ENCODE data around the gene MARVELD2. TPM values are rescaled to one million over a fixed set of nuclear protein-coding genes. Genes with fewer than 3 reads are reported as not detected.
"Not testable (repeated sequence)": the region's sequence is repeated elsewhere in the genome, so short reads cannot be mapped to it uniquely, and the experiment has no call there.

MARVELD2 gene
- total and polyA plus RNA-seq, 9 of the 15 experiments (the other 6 are each of a cell fraction or from before 2014, with no cell fraction given) = 0.03 to 0.29 (median 0.06) TPM; not detected in 3

- FAIRE-seq = no peak
- intact Hi-C loops (cut with micrococcal nuclease) = no loop called here
- POLR2A ChIA-PET = no interaction called here
- H3K4me2 ChIP-seq (ENCODE audit: insufficient read depth, low read length) = no peak overlapping the region
- no peaks in the 10 kb centered on the region for H3K9me1 ChIP-seq (ENCODE audit: control insufficient read depth, insufficient read depth, low read length)
- no peaks in the 10 kb centered on the region for H4K20me1 ChIP-seq (replicated peaks; ENCODE audit: control insufficient read depth, insufficient read depth, low read length)
- BruUV-seq (replicated peaks) = no TSS peak
- H3K27ac ChIP-seq (ENCODE audit: extremely low read depth, low read depth, low read length) = no peak overlapping the region
- no peak overlapping the region for H3K9ac ChIP-seq (ENCODE audit: insufficient read depth in 1 of 2, low read depth in 2 of 2, low read length in 2 of 2)
- H3K79me2 ChIP-seq (ENCODE audit: control insufficient read depth, insufficient read depth, low read length) = no peaks in the 10 kb centered on the region
- no peak for DNase-seq (ENCODE audit: extremely low read depth in 1 of 4, low spot score in 3 of 4)
- WGBS (ENCODE audit: insufficient coverage, low coverage, missing lambda C conversion rate) = 0% methylated on average over 1 of the region's 1 CpG
- in situ Hi-C loops (cut with MboI) = no loop called here
- no peak for ATAC-seq
- H3K36me3 ChIP-seq (ENCODE audit: control insufficient read depth, insufficient read depth, low read length) = no peaks in the 10 kb centered on the region
- TF ChIP-seq SREBF2 (CRISPR knock-in tag; IDR thresholded peaks at IDR 0.05) = no peak
- 0 out of 2 replicates have a peak, but pooled peaks have one; percentile 21 for TF ChIP-seq SPI1 (IDR thresholded peaks at IDR 0.05; ENCODE audit: borderline replicate concordance, low read depth, low read length)
- no peak overlapping the region for H2AFZ ChIP-seq (ENCODE audit: low read depth, low read length)
- H3K9me3 ChIP-seq (replicated peaks; ENCODE audit: control insufficient read depth, insufficient read depth, low read depth, low read length) = no peaks in the 10 kb centered on the region
- H3K27me3 ChIP-seq (ENCODE audit: control insufficient read depth in 2 of 2, insufficient read depth in 2 of 2, low read length in 2 of 2) = peaks cover 0 to 14% of the 10 kb centered on the region in 2 experiments; a peak in 3 of 5 replicates
- no peaks in the 10 kb centered on the region; a peak in 1 of 5 replicates for H3K4me1 ChIP-seq (replicated peaks in 1 of 2; ENCODE audit: control insufficient read depth in 2 of 2, insufficient read depth in 2 of 2, low read length in 2 of 2)
- CTCF ChIA-PET (ENCODE audit: low intra/inter-chr PET ratio) = no interaction called here
- H3K4me3 ChIP-seq = no peak overlapping the region
These were observed 53.7 kb downstream of the MARVELD2 start for GRCh38 chr5:69468631-69469030.

GRCh38 chr5:69471516-69471915 lies 56.6 kb downstream of the MARVELD2 start:
- intact Hi-C loops (cut with micrococcal nuclease); POLR2A ChIA-PET; H3K9ac ChIP-seq (ENCODE audit: insufficient read depth in 1 of 2, low read depth in 2 of 2, low read length in 2 of 2); CTCF ChIA-PET (ENCODE audit: low intra/inter-chr PET ratio); H3K4me2 ChIP-seq (ENCODE audit: insufficient read depth, low read length); ATAC-seq; H4K20me1 ChIP-seq (replicated peaks; ENCODE audit: control insufficient read depth, insufficient read depth, low read length); in situ Hi-C loops (cut with MboI); FAIRE-seq; BruUV-seq (replicated peaks); H2AFZ ChIP-seq (ENCODE audit: low read depth, low read length); H3K9me3 ChIP-seq (replicated peaks; ENCODE audit: control insufficient read depth, insufficient read depth, low read depth, low read length); H3K4me1 ChIP-seq (replicated peaks in 1 of 2; ENCODE audit: control insufficient read depth in 2 of 2, insufficient read depth in 2 of 2, low read length in 2 of 2); H3K4me3 ChIP-seq; H3K27ac ChIP-seq (ENCODE audit: extremely low read depth, low read depth, low read length); H3K9me1 ChIP-seq (ENCODE audit: control insufficient read depth, insufficient read depth, low read length); H3K79me2 ChIP-seq (ENCODE audit: control insufficient read depth, insufficient read depth, low read length); H3K36me3 ChIP-seq (ENCODE audit: control insufficient read depth, insufficient read depth, low read length); DNase-seq (ENCODE audit: extremely low read depth in 1 of 4, low spot score in 3 of 4): not testable (repeated sequence)
- H3K27me3 ChIP-seq (ENCODE audit: control insufficient read depth in 2 of 2, insufficient read depth in 2 of 2, low read length in 2 of 2) = peaks cover 3 to 14% of the 10 kb centered on the region in 2 experiments; a peak in 3 of 5 replicates
- peak; percentile 91 for TF ChIP-seq ZNF146 (CRISPR knock-in tag; IDR thresholded peaks at IDR 0.05; ENCODE audit: unreplicated experiment)
- TF ChIP-seq RBM25 (IDR thresholded peaks at IDR 0.05; ENCODE audit: low read depth, low read length, severe bottlenecking) = peak; percentile 10
- WGBS (ENCODE audit: insufficient coverage, low coverage, missing lambda C conversion rate) = 2% methylated on average over 5 of the region's 6 CpGs

- 11% methylated on average over 9 of the region's 16 CpGs for WGBS (ENCODE audit: insufficient coverage, low coverage, missing lambda C conversion rate)
- H2AFZ ChIP-seq (ENCODE audit: low read depth, low read length); ATAC-seq; H3K9me1 ChIP-seq (ENCODE audit: control insufficient read depth, insufficient read depth, low read length); POLR2A ChIA-PET; DNase-seq (ENCODE audit: extremely low read depth in 1 of 4, low spot score in 3 of 4); H3K9ac ChIP-seq (ENCODE audit: insufficient read depth in 1 of 2, low read depth in 2 of 2, low read length in 2 of 2); H3K27ac ChIP-seq (ENCODE audit: extremely low read depth, low read depth, low read length); intact Hi-C loops (cut with micrococcal nuclease); CTCF ChIA-PET (ENCODE audit: low intra/inter-chr PET ratio); H3K9me3 ChIP-seq (replicated peaks; ENCODE audit: control insufficient read depth, insufficient read depth, low read depth, low read length); FAIRE-seq; H3K36me3 ChIP-seq (ENCODE audit: control insufficient read depth, insufficient read depth, low read length); H3K4me2 ChIP-seq (ENCODE audit: insufficient read depth, low read length); H3K4me3 ChIP-seq; BruUV-seq (replicated peaks); H3K79me2 ChIP-seq (ENCODE audit: control insufficient read depth, insufficient read depth, low read length); in situ Hi-C loops (cut with MboI); H3K4me1 ChIP-seq (replicated peaks in 1 of 2; ENCODE audit: control insufficient read depth in 2 of 2, insufficient read depth in 2 of 2, low read length in 2 of 2); H4K20me1 ChIP-seq (replicated peaks; ENCODE audit: control insufficient read depth, insufficient read depth, low read length): not testable (repeated sequence)
- H3K27me3 ChIP-seq (ENCODE audit: control insufficient read depth in 2 of 2, insufficient read depth in 2 of 2, low read length in 2 of 2) = peaks cover 6 to 14% of the 10 kb centered on the region in 2 experiments; a peak in 3 of 5 replicates
These were observed 57.7 kb downstream of the MARVELD2 start for GRCh38 chr5:69472535-69473143.

Measured in K562 (cell line).